Heart left ventricle (tissue), 16 donors: ENCODE data around the gene HLA-E. TPM values are rescaled to one million over a fixed set of nuclear protein-coding genes. Genes with fewer than 3 reads are reported as not detected.

Experiments
- ATAC-seq, 4 donors: fragments of 200-7000 bp; cut with Tn5 transposase; one replicate each; pipeline ENCODE4 v1.9.1; 2020 to 2022; ENCODE audit warnings: moderate library complexity in 4 of 4, mild to moderate bottlenecking in 3 of 4, moderate number of reproducible peaks in 1 of 4
- DNase-seq, 5 donors: peaks; one replicate each; pipeline ENCODE4 v3.0.0-alpha.2; 2020
- H3K27ac ChIP-seq, 12 donors: fragments of 200-600 bp; sonication (generic) in 4 of 12; one replicate each; pipeline versions ENCODE4 v1.5.0 to v1.8.0; 2016 to 2022; ENCODE audit warnings: mild to moderate bottlenecking in 2 of 12
- H3K27me3 ChIP-seq, 9 donors: fragments of 200-600 bp; sonication (generic) in 2 of 9; one replicate each; pipeline versions ENCODE4 v1.5.1 to v1.8.0; 2016 to 2022; ENCODE audit warnings: mild to moderate bottlenecking in 3 of 9
- H3K36me3 ChIP-seq, 9 donors: fragments of 200-600 bp; sonication (generic) in 2 of 9; one replicate each; pipeline versions ENCODE4 v1.5.0 to v1.8.0; 2018 to 2022; ENCODE audit warnings: mild to moderate bottlenecking in 2 of 9
- H3K4me1 ChIP-seq, 12 donors: fragments of 200-600 bp; sonication (generic) in 4 of 12; one replicate each; pipeline versions ENCODE4 v1.5.0 to v1.8.0; 2016 to 2022; ENCODE audit warnings: mild to moderate bottlenecking in 3 of 12
- H3K4me3 ChIP-seq, 12 donors: fragments of 200-600 bp; sonication (generic) in 4 of 12; one replicate each; pipeline versions ENCODE4 v1.5.0 to v1.8.0; 2017 to 2022; ENCODE audit warnings: mild to moderate bottlenecking in 9 of 12, moderate library complexity in 4 of 12
- H3K9me3 ChIP-seq, 12 donors: fragments of 200-600 bp; sonication (generic) in 4 of 12; one replicate each; pipeline versions ENCODE4 v1.5.0 to v1.8.0; 2016 to 2022; ENCODE audit warnings: mild to moderate bottlenecking in 1 of 12
- POLR2A ChIP-seq, 2 donors: fragments of 450-650 bp; IDR thresholded peaks; one replicate each; pipeline ENCODE4 v1.6.1; 2017; ENCODE audit warnings: antibody characterized with exemption in 2 of 2, mild to moderate bottlenecking in 2 of 2, moderate library complexity in 2 of 2
- WGBS, 4 donors: extraction: QIAGEN DNeasy Blood & Tissue Kit in 2 of 4; methylation state at CpG; one replicate each; pipeline versions ENCODE4 v1.1.5 to v1.1.7; 2013 to 2018; 5-methylcytosine and 5-hydroxymethylcytosine counted together
- intact Hi-C, 10 donors: fragments of 100-400 bp; cut with DNase I; formaldehyde crosslinking; loops; one replicate each; pipeline versions ENCODE4 v1.11.1 to v1.14.2; 2022
- long read RNA-seq, 3 donors: library from polyadenylated mRNA; unstranded; transcript quantifications; one replicate each; pipeline ENCODE4 v2.0.0, GENCODE V29; 2020 to 2021
- polyA plus RNA-seq, 2 donors: library from polyadenylated mRNA; stranded (reverse); fragments of 200-250 nt; gene quantifications; one replicate each; pipeline ENCODE4 v1.2.3, GENCODE V29; 2013
- total RNA-seq, 9 donors: library from RNA; depleted of rRNA in 2 of 9; stranded (reverse); fragments of >200 nt in 2 of 9; fragmentation: NEBNext Ultra II Directional in 3 of 9; extraction: Animal tissue kit (Norgen Biotek cat#: 25700) in 3 of 9; gene quantifications; one replicate each; pipeline versions ENCODE4 v1.1.0 to v1.2.4, GENCODE V29; 2016 to 2023
- TF ChIP-seq, protein P1 (sequence below), 12 donors: fragments of 200-600 bp; sonication (generic) in 4 of 12; IDR thresholded peaks; one replicate each; pipeline versions ENCODE4 v1.5.0 to v1.8.0; 2018 to 2022; ENCODE audit warnings: antibody characterized with exemption in 12 of 12, mild to moderate bottlenecking in 5 of 12
- donor health status: ischemic (EF 13 %, LVEDD 7.1; RV severe dilation, severe dysfunction).
- donor health status: healthy with polysubstance abuse.
- donor health status: DM: no; HTN: yes; CAD: no.
- donor health status: DM: no; HTN: no; CAD: no.
- donor health status: ischemic (EF 25% LVEDD 6.9; RV normal size, moderate dysfunction).
- donor health status: ischemic (EF 25% LVEDD 5.7; RV mildly dilated, moderate dysfunction).
- donor health status: healthy.
- donor health status: DM: yes; HTN: yes; CAD: no.
- donor health status: ischemic (EF 35%, LVEDD 5.7; RV mildly dilated, moderate dysfunction).
- donor health status: nonischemic (EF 11% LVEDD 7.7; RV severe dilation, severe dysfunction).
- donor health status: DM: yes; HTN: yes; CAD: no.
- donor health status: PGD.
- donor health status: ischemic (EF 29% LVEDD 5.4; RV normal size, mild dysfunction).
- donor health status: nonischemic (EF 23%, LVEDD 6.1; RV moderate dilation, normal function).

Gene HLA-E
- 100 to 1,000 TPM in 8 of 9 donors, 10 to 100 TPM in 1; 96.1 to 560 (median 162) TPM for total RNA-seq
- polyA plus RNA-seq = 100 to 1,000 TPM; 160 to 200 TPM
- long read RNA-seq, donor 1, transcript HLA-E-201 (8 exons, 2,601 nt) = major isoform, 162 of 322 reads
- long read RNA-seq, donor 1, partial matches to known transcripts = 153 of 322 reads
- long read RNA-seq, donor 1, other reads (novel, unspliced or antisense) = 7 of 322 reads
- long read RNA-seq, donor 2, transcript HLA-E-201 (8 exons, 2,601 nt) = major isoform, 346 of 434 reads
- long read RNA-seq, donor 2, partial matches to known transcripts = 74 of 434 reads
- long read RNA-seq, donor 2, other reads (novel, unspliced or antisense) = 14 of 434 reads
- long read RNA-seq, donor 3, transcript HLA-E-201 (8 exons, 2,601 nt) = major isoform, 108 of 206 reads
- long read RNA-seq, donor 3, partial matches to known transcripts = 26 of 206 reads
- long read RNA-seq, donor 3, other reads (novel, unspliced or antisense) = 72 of 206 reads

DNA sequence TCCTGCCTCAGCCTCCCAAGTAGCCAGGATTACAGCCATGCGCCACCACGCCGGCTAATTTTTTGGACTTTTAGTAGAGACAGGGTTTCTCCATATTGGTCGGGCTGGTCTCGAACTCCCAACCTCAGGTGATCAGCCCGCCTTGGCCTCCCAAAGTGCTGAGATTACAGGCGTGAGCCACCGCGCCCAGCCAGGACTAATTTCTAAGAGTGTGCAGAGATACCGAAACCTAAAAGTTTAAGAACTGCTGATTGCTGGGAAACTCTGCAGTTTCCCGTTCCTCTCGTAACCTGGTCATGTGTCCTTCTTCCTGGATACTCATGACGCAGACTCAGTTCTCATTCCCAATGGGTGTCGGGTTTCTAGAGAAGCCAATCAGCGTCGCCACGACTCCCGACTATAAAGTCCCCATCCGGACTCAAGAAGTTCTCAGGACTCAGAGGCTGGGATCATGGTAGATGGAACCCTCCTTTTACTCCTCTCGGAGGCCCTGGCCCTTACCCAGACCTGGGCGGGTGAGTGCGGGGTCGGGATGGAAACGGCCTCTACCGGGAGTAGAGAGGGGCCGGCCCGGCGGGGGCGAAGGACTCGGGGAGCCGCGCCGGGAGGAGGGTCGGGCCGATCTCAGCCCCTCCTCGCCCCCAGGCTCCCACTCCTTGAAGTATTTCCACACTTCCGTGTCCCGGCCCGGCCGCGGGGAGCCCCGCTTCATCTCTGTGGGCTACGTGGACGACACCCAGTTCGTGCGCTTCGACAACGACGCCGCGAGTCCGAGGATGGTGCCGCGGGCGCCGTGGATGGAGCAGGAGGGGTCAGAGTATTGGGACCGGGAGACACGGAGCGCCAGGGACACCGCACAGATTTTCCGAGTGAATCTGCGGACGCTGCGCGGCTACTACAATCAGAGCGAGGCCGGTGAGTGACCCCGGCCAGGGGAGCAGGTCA, at the start of gene HLA-E:
Gene HLA-E (plus strand): TSS at position 429 of the 945 bp plus-strand sequence. CDS start 23 bp downstream, at position 452.
- intact Hi-C loops = loop anchor here in 6 of 10 donors (1.0 to 10.0 kb wide), 5 partner anchors 53 to 235 kb away; partner anchors contain the start of genes DHX16 (in 3 of the 6) and TUBB (in 1 of the 6)
- whole genome bisulfite sequencing, 4 donors = 5 to 14% (median 6%) methylated on average over 30 to 68 of the region's 68 CpGs

DNA sequence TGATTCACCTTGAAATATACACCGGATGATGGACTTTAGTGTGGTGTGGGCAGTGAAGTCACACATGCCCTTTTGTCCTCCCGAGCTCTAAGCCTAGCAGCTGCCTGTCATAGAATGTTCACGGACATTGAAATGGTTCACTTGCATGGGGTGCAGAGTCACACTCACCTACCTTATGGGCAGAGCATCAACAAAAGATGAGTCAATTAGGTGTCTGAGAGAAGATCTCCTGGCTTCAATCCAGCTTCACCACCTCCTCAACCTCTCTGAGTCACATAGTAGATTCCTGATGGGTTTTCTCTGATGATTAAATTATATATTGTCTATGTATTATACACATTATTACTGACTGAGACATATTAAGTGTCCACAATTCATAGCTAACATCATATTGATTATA, 48.1 kb upstream of the HLA-E start:
- Histone ChIP-seq H3K9me3 (no peaks in the 10 kb centered on the region), H3K27ac (no peak overlapping the region), H3K4me1 (peaks cover 0 to 4% (median 0%) of the 10 kb centered on the region in 12 donors), H3K27me3 (peaks cover 0 to 92% (median 65%) of the 10 kb centered on the region in 9 donors), H3K4me3 (no peak overlapping the region), H3K36me3 (no peaks in the 10 kb centered on the region)
- intact Hi-C loops = no loop called here
- no peak for DNase-seq
- TF ChIP-seq POLR2A (IDR thresholded peaks at IDR 0.05) = no peak
- TF ChIP-seq, protein P1, sequence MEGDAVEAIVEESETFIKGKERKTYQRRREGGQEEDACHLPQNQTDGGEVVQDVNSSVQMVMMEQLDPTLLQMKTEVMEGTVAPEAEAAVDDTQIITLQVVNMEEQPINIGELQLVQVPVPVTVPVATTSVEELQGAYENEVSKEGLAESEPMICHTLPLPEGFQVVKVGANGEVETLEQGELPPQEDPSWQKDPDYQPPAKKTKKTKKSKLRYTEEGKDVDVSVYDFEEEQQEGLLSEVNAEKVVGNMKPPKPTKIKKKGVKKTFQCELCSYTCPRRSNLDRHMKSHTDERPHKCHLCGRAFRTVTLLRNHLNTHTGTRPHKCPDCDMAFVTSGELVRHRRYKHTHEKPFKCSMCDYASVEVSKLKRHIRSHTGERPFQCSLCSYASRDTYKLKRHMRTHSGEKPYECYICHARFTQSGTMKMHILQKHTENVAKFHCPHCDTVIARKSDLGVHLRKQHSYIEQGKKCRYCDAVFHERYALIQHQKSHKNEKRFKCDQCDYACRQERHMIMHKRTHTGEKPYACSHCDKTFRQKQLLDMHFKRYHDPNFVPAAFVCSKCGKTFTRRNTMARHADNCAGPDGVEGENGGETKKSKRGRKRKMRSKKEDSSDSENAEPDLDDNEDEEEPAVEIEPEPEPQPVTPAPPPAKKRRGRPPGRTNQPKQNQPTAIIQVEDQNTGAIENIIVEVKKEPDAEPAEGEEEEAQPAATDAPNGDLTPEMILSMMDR (IDR thresholded peaks at IDR 0.05) = no peak
- no peak for ATAC-seq
- 53 to 71% (median 66%) methylated on average over 3 of the region's 3 CpGs for WGBS, 4 donors

More for the DNA sequence above, at the start of gene HLA-E:
- H3K4me3 ChIP-seq = peak within 1 kb of the TSS; percentile 64 to 99 (median 94)
- peaks cover 0 to 45% (median 19%) of the 10 kb centered on the region in 12 donors for H3K4me1 ChIP-seq
- peak; percentile 71 to 99 for TF ChIP-seq POLR2A (IDR thresholded peaks at IDR 0.05)
- TF ChIP-seq, protein P1 (IDR thresholded peaks at IDR 0.05) = no peak
- H3K36me3 ChIP-seq = peaks cover 0 to 47% (median 41%) of the 10 kb centered on the region in 9 donors
- no peaks in the 10 kb centered on the region for H3K9me3 ChIP-seq
- peak; percentile 91 to 95 (median 93) for DNase-seq
- H3K27me3 ChIP-seq = no peaks in the 10 kb centered on the region
- peak; percentile 93 to 98 (median 96) for ATAC-seq
- peak within 1 kb of the TSS; percentile 92 to 100 (median 96) for H3K27ac ChIP-seq

DNA sequence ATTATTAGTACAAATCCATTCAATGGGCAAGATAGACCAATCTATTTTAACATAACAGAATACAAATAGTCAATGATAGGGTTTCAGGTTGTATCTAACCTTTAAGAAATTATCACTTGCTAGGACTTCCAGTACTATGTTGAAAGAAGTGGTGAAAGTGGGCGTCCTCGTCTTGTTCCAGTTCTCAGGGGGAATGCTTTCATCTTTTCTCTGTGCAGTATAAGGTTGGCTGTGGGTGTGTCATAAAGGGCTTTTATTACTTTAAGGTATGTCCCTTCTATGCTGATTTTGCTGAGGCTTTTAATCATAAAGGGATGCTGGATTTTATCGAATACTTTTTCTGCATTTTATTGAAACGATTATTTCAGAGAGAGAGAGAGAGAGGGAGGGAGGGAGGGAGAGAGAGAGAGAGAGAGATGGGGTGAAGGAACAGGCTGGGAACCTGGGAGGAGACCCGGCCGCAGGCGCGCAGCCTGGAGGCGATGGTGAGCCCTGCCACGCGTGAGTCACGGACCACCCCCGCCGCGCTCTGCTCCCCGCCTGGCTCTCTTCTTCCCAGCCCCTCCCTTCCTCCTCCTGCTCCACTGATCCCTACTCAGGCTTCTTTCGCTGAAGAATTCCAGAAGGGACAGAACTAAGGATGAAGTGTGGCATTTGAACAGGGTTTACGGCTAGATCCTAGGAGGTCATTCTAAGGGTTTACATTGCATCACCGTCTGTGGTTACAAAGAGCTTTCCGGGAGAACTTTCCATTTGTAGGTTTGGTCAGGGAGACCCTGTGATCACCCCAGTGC, 45.5 kb upstream of the HLA-E start:
- Histone ChIP-seq H3K9me3 (no peaks in the 10 kb centered on the region), H3K27ac (no peak overlapping the region), H3K4me3 (no peak overlapping the region), H3K4me1 (peaks cover 0 to 4% (median 0%) of the 10 kb centered on the region in 12 donors), H3K36me3 (no peaks in the 10 kb centered on the region), H3K27me3 (peaks cover 3 to 98% (median 80%) of the 10 kb centered on the region in 9 donors)
- 12 to 21% (median 19%) methylated on average over 20 of the region's 20 CpGs for WGBS, 4 donors
- intact Hi-C loops = no loop called here
- TF ChIP-seq POLR2A (IDR thresholded peaks at IDR 0.05) = no peak
- ATAC-seq (peak in 1 of 4 donors; percentile 63), DNase-seq (no peak)

DNA sequence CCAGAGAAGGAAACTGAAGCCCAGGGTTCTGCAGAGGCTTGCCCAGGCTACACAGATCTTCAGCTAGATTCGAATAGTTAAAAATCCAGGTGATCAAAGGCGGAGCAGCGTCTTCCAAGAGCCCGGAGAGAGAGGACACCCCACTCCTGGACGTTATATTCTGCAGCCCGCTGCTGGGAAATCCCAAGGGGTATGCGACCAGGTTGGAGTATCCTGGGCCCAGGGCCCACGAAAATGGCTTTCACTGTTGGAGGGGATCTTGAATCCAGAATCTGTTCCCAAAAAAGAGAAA, 44.9 kb upstream of the HLA-E start:
- WGBS, 4 donors = 47 to 61% (median 59%) methylated on average over 8 of the region's 8 CpGs
- Histone ChIP-seq H3K9me3 (no peaks in the 10 kb centered on the region), H3K27ac (no peak overlapping the region), H3K27me3 (peaks cover 3 to 98% (median 81%) of the 10 kb centered on the region in 9 donors), H3K4me1 (peaks cover 0 to 4% (median 0%) of the 10 kb centered on the region in 12 donors), H3K4me3 (no peak overlapping the region), H3K36me3 (no peaks in the 10 kb centered on the region)
- ATAC-seq (no peak), DNase-seq (no peak)
- TF ChIP-seq, protein P1 (IDR thresholded peaks at IDR 0.05) = no peak
- TF ChIP-seq POLR2A (IDR thresholded peaks at IDR 0.05) = no peak
- intact Hi-C loops = no loop called here
